Uterus (tissue), 2 donors: ENCODE measurements around the gene RBBP8NL.

Experiments
- CTCF ChIP-seq, 4 experiments: fragments of 200-600 bp in 2 of 4; fragments of 450-650 bp in 2 of 4; sonication (generic) in 2 of 4; IDR thresholded peaks; one replicate each; pipeline ENCODE4 v1.5.1; 2016 to 2019; ENCODE audit warnings: antibody characterized with exemption in 4 of 4, mild to moderate bottlenecking in 2 of 4, moderate library complexity in 1 of 4
- POLR2A ChIP-seq, 2 donors: fragments of 450-650 bp; IDR thresholded peaks; one replicate each; pipeline ENCODE4 v1.6.1; 2016; ENCODE audit warnings: antibody characterized with exemption in 2 of 2, mild to moderate bottlenecking in 1 of 2, moderate library complexity in 1 of 2

GRCh38 chr20:62388839-62389600 is 38.3 kb downstream of the RBBP8NL start:
- no peak for TF ChIP-seq CTCF (IDR thresholded peaks at IDR 0.05)
- no peak for TF ChIP-seq POLR2A (IDR thresholded peaks at IDR 0.05)
